Activated effector memory CD4-positive, alpha-beta T cell treated with Interleukin-2 at 50 U/mL for 16 hours (primary cell): ENCODE measurements around the gene ELMO1.
"Not testable (repeated sequence)": the region's sequence is repeated elsewhere in the genome, so short reads cannot be mapped to it uniquely, and the experiment has no call there.

Experiments used
- DNase-seq: peaks from one replicate; pipeline ENCODE4 v3.0.0-alpha.2; 2020

The ELMO1 gene

DNA sequence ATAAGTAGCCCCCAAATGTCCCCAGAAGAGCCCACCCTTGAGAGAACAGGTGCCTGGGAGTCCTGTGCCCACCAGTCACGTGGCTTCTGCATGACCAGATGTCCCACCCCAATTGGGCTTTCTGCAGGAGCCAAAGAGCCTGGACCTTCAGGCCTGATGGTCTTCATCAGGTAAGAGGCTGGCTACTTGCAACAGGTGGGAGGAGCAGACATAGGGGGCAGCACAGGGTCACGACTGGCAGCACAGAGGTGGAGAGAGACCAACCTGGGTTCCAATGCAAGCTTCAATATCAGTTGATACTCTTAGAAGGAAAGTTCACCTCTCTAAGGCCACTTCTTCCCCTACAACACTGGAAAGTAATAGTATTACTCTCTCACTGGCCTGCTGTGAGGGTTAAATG, 288.0 kb downstream of the ELMO1 start:
- DNase-seq: no peak

DNA sequence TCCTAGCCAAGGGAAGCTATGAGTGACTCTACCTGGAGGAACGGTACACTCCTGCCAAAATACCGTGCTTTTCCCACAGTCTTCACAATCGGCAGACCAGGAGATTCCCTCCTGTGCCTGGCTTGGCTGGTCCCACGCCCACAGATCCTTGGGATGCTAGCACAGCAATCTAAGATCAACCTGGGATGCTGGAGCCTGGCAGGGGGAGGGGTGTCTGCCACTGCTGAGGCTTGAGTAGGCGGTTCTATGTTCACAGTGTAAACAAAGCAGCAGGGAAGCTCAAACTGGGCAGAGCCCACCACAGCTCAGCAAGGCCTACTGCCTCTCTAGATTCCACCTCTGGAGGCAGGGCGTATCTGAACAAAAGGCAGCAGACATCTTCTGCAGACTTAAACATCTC, 295.3 kb downstream of the ELMO1 start:
- DNase-seq: no peak

DNA sequence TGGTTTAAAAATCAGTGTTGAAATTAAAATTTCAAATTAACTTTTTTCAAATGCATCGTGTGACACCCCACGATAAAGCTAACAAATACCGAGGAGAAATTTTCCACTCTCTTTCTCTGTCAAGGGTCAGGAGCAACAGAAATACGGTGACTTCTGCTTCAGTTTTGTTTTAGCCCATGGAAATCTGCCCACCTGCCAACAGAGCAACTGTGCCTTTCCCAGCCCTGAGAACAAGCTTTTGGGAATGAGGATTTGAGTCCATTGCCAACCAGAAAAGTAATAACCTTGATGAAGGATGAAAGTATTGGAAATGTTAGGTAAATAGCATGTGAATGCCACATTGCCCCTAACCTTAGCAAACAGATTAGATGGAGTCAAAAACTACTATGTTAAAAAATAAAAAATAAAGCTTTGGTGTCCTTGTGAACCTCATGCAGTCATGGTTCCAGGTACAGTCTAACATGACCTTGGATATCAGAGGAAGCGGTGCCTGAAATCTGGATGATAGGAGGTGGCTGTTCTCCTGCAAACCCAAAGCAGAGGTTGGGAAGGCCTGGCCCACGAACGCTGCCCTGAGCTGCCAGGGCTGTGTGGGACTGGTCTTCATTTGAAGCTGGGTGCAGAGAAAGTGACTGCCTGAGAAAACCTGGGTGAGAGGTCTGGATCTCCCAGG, 296.8 kb downstream of the ELMO1 start:
- no peak for DNase-seq

DNA sequence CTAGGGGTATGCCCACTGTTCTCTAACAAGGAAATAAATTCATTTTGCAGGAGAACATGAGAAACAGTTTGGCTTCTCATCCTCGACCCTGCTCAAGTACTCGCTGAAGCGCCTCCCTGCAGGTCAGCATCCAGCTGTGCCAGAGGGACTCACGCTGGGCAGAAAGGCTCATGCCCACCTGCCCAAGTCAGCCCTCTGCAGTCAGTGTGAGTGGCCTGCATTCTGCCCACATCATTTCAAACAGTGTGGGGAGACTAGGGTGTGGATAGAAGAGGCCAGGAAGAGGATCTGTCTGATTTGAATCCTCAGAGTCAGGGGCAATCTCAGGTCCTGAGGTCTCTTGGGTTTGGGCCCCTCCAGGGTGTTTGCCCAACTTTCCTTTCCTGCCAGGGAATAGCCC, 297.8 kb downstream of the ELMO1 start:
- DNase-seq: no peak

DNA sequence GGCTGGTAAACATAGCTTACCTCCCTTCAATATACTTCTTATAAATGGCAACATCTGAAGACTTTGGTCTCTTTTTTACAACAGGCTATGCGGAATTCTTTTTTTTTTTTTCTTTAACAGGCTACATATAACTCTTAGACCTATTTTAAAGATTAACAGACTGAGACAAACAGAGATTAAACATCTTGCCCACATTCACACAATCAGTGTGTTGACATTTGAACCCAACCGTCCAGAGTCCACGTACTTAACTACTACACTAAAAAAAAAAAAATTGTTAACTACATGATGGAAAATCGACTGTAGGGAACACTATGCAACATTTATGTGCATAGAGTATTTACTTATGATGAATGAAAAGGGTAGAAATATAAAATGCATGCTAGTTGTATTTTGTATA, 298.5 kb downstream of the ELMO1 start:
- DNase-seq: no peak

DNA sequence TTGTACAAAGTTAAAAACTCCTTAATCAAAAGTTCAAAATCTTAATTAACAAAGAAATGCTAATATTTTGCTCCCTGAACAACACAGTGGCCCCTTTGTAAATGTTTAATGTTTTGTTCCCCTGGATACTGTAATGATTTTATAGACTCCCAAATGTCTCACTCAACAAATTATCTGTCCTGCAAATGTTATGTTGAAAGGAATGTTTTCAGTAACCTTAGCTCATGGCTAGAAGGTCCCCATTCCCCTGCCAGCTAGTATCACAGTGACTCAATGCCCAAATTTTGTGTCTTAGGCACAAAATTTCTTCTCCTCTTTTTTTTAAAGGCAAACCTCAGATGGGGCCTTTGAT, 298.9 kb downstream of the ELMO1 start:
- no peak for DNase-seq

DNA sequence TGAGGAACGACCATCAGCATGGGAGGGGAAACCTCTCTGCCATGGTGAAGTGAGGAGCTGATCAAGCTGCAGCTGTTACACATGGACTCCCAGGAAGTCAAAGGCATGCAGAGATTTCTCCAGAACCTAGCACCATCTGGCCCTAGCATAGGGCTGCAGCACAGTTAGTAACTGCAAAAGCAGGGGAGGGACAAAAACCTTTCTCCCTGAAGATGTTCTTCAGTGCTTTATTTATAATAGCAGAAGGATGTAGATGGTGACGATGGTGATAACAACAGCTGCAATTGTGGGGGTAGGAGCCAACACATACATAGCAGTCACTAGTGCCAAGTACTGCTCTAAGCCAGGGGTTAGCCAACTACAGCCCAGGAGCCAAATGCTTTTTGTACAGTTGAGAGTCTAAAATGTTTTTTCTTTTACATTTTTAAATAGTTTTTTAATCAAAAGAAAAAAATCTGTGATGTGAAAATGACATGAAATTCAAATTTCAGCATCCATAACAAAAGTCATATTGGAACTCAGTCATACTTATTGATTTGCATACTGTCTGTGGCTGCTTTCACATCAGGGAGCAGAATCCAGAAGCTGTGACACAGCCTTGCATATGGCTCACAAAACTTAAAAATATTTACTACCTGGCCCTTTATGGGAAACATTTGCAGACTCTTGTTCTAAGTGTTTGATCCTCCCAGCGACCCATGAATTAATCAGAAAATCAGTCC, 299.5 kb downstream of the ELMO1 start:
- no peak for DNase-seq

DNA sequence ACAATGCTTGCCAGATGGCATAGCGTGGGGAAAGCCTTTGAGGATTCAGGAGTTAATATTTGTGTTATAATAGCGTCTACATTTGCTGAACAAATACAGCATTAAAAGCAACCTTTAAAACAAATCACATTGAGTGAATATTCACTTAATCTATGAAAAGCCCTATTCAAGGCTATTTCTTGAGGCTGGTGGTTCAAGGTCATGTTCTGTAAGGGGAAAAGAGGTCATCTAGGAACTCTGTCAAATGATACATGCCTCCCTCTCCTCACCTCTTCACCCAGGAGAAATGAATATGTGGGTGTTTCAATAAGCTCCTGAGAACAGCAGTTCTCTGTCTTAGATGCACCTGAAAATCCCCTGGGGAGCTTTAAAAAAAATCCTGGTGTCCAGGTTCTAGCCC, 303.0 kb downstream of the ELMO1 start:
- no peak for DNase-seq

DNA sequence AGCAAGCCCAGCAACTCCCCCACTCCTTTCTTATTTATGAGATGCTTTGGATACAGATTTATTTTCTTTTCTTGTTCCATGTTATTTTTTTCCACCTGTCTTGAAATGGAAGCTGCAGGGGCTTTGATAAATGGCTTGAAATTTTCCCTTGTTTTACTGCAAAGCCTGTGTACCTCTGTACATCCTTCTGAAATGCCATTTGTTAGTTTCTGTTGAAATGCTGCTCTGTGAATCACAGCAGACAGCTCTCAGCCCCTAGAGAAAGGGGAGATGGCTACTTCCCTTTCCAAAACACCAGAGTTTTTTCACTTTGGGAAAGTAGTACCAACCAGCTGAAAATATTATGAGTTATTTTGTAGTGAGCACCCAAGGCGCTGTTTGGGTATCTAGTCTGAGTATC, 304.2 kb downstream of the ELMO1 start:
- no peak for DNase-seq

DNA sequence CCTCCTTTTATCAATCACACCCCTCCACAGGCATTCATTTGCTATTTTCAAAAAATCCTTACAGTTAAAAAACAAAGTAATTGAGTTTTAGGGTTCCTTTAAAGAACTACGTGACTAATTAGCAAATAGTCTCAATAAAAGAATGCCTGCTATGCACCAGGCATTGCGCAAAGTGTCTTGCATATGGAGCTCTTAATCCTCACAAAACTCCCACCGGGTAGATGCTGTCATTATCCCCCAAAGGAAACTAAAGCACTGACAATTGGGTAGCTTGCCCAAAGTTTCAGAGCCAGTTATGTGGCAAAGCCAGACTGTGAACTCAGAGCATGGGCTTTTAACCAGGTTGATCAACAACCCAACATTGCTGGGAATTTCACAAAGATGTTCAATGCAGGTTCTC, 305.7 kb downstream of the ELMO1 start:
- no peak for DNase-seq

DNA sequence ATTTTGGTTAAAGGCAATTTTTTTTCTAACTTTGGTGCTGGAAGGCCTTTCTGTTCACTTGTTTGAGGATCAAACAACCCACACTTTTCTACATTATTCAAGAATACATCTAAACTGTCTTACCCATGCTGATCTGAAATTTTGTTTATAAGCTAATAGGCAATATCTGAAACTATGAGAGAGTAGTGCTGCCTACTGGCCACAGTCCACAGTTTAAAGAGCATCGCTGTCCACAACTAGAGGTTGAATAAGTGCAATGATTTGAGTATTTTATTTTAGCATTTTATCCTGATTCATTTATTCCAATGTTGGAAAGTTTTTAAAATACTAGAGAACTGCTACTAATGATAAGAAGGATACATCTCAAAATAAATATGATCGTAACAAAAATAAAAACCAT, 306.9 kb downstream of the ELMO1 start:
- DNase-seq: no peak

DNA sequence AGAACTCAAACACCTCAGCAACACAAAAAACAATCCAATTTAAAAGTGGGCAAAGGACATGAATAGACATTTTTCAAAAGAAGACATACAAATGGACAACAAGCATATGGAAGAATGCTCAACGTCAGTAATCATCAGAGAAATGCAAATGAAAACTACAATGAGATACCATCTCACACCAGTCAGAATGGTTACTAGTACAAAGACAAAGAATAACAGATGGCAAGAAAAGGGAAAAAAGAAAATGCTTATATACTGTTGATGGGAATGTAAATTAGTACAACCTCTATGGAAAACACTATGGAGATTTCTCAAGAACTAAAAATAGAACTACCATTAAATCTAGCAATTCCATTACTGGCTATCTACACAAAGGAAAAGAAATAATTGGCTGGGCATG, 314.8 kb downstream of the ELMO1 start:
- not testable (repeated sequence) for DNase-seq

DNA sequence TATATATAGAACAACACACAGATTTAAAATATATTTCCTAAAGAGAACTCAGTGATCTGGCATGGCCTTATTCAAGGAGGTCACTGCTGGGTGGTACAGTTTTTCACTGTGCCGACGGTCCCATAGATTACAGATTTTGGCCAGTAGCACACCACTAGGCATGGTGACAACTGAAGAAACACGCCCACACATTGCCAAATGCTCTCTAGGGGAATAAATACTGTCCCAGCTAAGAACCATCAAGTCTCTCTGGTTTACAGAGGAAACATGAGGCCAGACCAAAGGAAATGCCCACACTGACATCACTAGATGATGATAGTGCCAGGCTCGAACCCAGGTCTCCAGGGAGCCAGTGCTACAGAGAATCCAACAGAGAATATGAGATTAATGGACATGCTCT, 316.8 kb downstream of the ELMO1 start:
- DNase-seq: no peak

DNA sequence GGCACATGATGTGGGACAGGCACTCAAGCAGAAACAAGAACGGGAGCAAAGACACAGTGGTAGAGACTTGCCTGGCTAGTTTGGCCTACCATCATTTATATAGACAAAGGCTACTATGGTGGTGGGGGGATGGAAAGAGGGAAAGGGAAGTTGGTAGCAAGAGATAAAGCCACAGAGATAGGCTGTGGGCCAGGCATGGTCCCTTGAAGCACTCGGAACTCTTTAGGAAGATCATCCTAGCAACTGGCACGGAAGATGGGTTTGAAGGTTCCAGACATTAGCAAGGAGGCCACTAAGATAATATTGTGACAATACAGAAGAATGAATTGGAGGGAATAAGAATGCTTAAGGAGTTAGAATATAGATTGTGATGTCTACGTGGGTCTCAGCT, 319.6 kb downstream of the ELMO1 start:
- no peak for DNase-seq

DNA sequence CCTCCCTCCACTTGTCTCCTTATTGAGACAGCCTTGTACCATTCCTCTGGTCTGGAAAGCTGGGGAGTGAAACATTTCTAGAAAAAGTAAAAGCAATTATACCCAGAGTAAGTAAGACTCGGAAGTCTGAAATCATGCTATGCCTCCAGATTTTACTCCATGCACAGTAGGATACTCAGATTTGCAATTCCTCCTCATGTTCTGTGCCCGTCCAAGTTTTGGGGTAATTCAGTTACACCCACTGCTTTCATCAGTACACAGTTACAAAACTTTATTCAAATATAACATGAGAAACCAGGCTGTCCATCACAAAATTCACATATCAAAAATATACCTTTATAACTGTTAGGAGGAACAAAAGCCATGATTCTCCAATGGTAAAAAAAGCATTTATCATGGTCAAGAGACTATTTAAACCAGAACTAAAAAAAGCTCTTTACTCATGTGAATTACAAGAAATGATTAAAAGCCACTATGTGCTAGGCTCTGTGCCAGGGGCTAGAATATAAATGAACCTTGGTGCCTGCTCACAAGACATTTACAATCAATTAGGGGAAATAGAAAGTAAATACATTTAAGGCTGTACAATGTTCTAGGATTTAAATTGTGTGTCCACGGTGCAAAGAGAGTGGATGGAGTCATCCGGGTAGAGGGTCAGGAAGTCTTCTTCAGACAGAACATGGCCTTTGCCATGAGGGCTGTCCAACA, 320.2 kb downstream of the ELMO1 start:
- no peak for DNase-seq

DNA sequence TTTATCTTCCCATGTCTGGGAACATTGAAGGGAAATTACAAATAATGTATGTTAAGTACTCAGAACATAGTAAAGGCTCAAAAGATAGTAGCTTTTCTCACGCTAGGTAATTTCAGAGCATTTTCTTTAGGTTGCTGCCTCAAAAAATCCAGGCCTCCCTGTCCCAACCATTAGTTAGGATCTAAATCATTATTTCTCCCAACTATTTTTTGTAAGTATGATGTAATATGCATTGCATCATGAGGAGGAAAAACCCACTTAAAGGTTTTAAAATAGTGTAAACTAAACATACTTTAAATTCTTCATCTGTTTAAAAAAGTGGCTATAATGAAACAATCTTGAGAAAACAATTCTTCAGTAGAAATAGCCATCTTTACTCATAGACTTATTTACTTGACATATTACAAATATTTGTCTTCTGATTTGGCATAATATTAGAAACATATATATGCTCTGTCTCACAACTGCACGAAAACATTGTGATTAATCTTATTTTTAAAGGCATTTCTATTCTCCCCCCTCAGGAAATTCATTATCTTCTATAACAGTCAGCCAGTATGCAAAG, 329.3 kb downstream of the ELMO1 start:
- DNase-seq: no peak

DNA sequence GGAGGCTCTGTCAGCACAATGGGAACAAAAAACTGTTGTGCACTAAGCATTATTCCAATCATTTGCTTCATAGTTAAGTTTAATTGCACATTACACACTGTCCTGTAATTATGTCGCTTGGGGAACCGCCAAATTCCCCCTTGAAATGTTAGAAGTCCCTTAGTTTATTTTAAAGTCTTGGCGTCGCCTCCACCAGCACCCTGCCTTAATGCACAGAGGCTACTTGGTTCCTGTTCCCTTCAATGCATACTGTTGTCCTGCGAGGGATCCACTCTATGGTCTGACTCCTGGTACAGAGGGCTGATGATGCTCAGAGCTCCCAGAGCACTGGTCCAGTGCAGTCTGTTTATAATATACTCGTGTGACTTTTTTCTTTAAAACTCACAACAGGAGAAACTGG, 330.7 kb downstream of the ELMO1 start:
- no peak for DNase-seq

DNA sequence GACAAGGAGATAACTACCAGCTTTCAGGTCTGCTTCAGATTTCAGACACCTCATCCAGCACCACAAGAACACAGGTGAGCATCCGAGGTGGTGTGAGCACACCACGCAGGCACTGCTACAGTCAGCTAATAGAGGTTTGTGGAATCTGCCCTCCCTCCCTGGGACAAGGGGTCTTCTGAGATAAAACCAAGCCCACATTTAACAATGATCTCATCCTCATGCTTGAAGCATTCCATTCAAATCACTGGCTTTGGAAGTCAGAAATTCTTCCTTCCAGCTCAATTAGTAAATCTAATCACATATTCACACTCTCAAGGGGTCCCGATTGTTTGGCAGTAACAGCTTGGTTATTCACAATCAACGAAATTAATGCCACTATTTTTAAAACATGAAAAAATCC, 331.4 kb downstream of the ELMO1 start:
- no peak for DNase-seq

DNA sequence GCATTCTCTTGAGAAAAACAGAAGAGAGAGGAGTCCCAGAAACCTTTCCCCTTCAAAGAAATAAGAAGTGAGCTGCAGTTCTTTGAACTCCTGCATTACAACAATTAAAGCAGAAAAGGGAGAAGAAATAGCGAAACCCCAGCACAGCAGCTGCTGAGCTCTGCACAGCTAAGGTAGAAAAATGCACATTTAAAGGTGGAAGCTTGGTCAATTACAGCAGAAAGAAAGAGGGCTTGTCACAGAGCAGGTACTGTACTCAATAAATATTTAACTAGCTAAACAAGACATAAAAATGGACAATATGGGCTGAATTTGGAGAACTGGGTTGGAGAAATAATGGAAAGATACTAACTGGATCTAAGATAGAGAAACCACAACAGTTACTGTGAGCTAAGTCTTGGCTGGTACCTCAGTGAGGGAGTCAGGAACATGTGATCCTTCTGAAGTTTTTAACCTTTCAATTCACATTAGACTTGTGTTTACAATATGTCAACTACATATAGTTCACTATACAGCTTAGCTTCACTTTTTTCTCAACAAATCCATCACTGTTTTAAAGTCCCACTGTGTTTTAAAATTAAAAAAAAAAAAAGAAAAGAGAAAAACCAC, 332.5 kb downstream of the ELMO1 start:
- DNase-seq: no peak

DNA sequence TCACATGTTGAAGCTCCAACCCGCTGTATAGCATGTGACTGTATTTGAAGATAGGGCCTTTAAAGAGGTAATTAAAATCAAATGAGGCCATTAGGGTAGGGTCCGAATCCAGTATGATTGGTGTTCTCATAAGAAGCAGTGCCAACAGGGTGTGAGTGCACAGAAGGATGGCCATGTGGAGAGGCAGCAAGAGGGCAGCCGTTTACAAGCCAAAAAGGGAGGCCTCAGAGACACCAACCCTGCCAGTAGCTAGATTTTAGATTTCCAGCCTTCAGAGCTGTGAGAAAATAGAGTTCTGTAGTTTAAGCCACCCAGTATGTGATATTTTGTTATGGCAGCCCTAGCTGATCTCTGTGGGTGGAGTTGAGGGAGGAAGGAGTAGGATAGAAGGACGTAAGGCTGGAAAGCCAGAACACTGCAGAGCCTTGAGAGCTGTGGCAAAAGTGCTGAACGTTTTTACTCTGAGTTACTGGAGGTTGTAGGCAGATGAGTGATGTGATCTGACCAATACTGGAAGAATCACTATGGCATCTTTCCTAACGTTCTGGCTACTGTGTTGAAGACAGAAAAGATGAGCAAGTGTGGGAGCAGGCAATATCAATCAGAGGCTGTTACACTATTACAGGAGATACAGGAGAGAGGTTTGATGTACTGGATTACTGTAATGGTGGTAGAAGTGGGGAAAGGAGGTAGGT, 334.9 kb downstream of the ELMO1 start:
- no peak for DNase-seq

DNA sequence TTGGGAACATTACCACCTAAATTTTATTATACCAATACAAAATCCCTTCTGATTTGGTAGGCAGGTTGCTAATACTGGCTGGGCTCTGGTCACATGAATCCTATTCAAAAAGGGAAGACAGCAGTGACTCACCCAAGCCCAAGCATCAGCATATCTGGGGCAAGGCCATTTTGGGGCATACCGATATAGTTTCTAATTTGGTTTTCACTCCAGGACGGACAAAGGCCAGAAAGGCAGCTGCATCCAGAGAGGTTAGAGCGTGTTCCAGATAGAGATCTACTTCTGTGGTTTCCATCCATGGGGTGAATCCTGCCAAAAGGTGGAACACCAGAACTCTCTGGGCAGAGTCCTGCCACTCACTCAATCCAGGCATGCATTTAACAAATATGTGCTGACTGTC, 335.8 kb downstream of the ELMO1 start:
- DNase-seq: no peak

DNA sequence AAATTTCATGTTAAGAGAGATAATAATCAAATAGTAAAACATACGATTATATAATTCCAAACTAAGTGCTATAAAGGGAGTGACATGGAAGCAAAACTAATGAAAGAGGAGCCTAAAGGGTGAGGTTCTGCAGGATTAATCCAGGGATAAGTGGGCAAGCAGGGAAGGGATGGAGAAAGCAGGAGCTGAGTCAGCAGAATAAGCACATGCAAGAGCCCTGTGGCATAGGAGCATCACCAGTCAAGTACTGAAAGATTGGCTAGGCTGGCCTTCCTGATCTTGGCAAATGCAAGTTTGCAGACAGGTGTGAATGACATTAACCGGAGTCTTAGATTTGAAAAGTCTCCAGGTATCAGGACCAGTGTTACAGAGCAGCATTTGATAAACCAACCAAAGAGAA, 336.4 kb downstream of the ELMO1 start:
- DNase-seq: no peak

DNA sequence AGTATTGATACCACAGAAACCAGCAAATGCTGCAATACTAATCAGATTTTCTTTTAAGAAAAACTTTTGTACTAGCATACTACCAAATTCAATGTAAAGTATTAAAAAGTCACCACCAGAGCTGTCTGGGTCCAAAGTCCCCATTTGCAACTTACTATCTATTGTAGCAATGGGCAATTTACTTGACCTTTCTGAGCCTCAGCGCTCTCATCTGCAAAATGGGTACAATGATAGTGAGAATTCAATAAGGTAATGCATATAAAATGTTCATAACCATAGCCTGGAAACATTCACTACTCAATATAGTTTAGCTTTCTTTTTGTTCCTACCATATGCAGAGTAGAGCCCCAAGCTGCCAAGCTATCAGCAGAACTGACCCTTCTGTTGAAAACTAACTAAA, 337.2 kb downstream of the ELMO1 start:
- no peak for DNase-seq
